GM12891 (cell line): ENCODE data around the gene CST6.

Experiments
- POLR2A ChIP-seq: IDR thresholded peaks from 2 replicates; pipeline ENCODE4 v1.6.1; 2011; ENCODE audit warnings: low read depth, low read length, control low read depth
- POLR2AphosphoS5 ChIP-seq: IDR thresholded peaks from 2 replicates; pipeline ENCODE4 v1.6.1; 2011; ENCODE audit warnings: low read depth, low read length, control low read depth
- TAF1 ChIP-seq: IDR thresholded peaks from 2 replicates; pipeline ENCODE4 v1.6.1; 2011; ENCODE audit warnings: low read depth, low read length, control low read depth

GRCh38 chr11:65973439-65974110 is 38.2 kb upstream of the CST6 start:
- no peak for TF ChIP-seq POLR2AphosphoS5
- TF ChIP-seq POLR2A: no peak
- no peak for TF ChIP-seq TAF1
